ENCODE measurements around the gene ATP6V0B.

DNA sequence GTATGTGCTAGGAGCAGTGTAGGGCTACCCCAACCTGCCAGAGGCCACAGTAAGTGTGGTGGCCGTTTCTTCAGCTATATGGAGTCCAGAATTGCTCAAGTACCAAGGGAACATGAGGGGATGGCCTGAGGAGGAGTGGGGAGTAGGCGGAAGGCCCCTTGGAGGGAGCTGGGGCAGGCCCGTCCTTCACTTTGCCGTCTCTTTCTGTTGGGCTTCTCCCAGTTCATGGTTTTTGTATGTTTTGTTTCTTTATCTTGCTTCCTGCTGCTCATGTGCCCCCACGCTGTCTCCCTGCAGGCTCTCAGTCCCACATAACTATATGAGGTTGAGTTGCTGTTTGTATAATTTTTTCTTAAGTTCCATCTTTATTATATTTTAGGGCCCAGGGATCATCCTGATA lies 10.9 kb upstream of the ATP6V0B start:
- TF ChIP-seq, protein P1, sequence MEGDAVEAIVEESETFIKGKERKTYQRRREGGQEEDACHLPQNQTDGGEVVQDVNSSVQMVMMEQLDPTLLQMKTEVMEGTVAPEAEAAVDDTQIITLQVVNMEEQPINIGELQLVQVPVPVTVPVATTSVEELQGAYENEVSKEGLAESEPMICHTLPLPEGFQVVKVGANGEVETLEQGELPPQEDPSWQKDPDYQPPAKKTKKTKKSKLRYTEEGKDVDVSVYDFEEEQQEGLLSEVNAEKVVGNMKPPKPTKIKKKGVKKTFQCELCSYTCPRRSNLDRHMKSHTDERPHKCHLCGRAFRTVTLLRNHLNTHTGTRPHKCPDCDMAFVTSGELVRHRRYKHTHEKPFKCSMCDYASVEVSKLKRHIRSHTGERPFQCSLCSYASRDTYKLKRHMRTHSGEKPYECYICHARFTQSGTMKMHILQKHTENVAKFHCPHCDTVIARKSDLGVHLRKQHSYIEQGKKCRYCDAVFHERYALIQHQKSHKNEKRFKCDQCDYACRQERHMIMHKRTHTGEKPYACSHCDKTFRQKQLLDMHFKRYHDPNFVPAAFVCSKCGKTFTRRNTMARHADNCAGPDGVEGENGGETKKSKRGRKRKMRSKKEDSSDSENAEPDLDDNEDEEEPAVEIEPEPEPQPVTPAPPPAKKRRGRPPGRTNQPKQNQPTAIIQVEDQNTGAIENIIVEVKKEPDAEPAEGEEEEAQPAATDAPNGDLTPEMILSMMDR (IDR thresholded peaks at IDR 0.05), result no peak
- no peak for TF ChIP-seq POLR2A (IDR thresholded peaks at IDR 0.05)

Data from heart left ventricle (tissue), 13 donors.